ENCODE data around the gene KRT2.

Gene KRT2

DNA sequence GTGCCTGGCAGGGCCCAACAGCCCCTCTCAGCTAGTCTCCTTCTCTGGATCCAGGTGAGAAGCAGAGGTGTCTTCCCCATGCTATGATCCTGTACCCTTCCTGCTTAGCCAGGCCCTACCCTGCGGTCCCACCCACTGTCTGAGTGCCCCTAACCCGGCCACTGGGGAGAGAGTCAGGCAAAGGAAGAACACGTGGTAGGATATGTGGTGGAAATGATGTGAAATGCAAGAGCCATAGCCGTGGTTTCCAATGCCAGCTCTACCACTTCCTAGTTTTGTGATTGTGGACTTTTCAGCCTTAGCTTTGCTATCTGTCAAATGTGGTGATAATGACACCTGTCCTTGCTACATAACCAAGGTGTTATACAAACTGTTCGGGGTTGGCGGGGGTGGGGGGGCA lies 15.8 kb downstream of the KRT2 start:
- no peak for DNase-seq

DNA sequence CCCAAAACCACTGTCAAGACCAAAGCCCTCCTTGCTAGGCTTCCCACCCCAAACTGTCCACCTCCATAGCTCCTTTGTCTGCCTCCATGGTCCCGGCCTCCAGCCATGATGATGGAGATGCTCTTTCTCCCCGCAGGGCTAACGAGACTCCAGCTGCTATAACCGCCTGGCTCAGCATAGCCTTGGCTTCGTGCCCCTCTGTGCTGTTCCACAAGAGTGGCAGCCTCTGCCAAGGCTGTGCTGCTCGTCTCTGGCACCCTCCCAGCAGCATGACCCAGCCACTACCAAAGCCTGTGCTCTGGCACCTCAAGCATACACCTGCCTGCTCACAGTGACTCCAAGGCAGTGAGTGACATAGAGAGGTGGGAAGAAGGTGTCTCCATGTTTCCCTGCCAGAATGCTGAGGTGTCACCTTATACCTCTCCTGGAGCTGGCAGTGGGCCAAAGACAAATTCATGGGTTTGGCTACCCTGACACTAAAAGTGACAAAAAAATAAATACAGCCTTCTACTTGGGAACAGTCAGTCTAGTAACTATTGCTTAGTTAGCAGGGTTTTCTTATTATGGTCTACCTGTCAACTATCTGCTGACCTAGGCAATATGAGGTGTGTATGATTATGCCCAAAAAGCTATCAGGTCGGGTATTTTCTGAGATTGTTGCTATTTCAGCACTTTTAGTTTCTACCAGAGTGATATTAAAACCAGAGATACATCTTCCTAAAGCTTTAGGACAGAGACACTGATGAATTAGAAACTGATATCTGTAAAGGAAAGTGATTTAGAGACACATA lies 17.6 kb downstream of the KRT2 start:
- DNase-seq = no peak

- DNase-seq = no peak
These were observed 18.6 kb downstream of the KRT2 start for GRCh38 chr12:52633383-52633782.

GRCh38 chr12:52632656-52633055 lies 19.4 kb downstream of the KRT2 start:
- no peak for DNase-seq

DNA sequence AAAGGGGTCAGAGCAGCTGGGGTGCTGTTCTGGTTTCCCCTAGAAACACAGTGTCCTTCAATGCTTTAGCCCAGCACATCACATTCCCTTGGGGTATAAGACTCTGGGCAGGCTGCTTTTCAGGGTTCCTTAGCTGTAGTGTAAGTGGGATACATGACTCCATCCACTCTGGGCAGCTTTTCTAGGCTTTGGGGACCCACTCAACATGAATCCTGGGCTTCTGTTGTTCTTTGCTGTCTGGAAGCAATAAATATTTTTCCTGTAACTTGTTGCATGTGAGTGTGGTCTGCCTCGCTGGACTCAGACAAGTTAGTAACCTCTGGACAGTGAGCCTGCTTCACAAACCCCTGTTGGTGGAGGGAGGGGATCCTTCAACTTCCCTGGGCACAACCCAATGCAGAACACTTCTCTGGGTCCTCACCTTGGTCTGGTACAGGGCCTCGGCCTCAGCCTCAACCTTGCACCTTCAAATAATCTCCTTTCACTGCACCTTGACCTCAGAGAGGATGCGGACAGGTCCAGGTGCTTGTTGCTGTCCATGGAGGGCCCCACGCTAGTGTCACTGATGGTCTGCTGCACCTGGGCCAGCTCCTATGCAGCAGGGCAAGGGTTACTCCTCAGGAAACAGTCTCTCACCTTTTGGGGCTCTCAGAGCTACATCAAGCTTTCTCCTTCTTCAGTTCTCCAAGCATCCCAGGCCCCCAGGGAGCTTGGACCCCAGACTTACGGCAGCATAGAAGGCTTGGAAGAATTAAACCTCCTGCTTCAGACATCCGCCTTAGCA lies 20.1 kb downstream of the KRT2 start:
- no peak for DNase-seq

- DNase-seq = no peak
These were observed 20.7 kb downstream of the KRT2 start for GRCh38 chr12:52631264-52631663.

DNA sequence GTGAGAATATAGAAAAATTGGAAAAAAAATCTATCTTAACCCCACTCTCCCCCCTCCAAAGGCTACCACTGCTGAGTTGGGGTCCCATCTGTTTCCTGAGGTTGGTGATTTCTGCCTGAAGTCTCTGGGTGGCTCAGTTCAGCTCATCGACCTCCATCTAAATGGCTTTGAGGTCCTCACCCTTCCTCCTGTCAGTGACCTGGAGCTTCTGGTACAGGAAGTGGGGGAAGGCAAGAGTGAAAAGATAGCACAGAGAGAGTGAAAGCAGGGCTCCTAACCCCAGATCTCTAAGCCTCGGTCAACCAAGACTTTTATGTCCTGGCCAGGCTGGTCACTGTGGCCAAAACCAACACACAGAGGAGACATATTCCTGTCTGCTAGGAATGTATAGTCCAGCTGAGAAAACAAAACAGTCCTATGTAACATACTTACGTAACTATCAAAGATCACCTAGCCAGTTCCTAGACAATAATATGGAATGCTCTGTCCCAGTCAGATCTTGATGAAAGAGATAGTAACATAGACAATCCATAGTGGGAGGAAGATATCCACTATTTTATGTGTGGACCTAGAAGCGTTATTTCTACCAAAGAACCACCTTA lies 21.3 kb downstream of the KRT2 start:
- DNase-seq = no peak

DNA sequence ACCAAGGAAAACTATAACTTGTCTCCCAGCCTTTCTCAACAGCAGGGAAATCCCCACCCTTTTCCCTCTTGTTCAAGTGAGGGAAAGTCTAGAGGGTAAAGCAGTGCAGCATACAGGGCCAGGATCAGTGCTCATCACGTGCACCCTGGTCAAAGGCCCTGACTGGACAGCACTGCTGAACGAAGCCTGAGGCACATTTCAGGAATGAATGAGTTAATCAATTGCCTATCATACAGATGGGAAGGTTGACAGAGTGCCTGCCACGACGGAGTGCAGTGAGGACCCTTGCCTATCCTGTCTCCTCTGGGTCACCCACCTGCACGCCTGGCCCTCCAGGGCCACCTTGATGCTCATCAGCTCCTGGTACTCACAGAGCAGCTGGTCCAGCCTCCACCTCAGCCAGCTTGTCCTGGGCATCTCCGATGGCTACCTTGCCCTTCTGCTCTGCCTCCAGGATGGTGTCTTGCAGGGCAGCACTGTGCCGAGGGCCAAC lies 22.0 kb downstream of the KRT2 start:
- no peak for DNase-seq

DNA sequence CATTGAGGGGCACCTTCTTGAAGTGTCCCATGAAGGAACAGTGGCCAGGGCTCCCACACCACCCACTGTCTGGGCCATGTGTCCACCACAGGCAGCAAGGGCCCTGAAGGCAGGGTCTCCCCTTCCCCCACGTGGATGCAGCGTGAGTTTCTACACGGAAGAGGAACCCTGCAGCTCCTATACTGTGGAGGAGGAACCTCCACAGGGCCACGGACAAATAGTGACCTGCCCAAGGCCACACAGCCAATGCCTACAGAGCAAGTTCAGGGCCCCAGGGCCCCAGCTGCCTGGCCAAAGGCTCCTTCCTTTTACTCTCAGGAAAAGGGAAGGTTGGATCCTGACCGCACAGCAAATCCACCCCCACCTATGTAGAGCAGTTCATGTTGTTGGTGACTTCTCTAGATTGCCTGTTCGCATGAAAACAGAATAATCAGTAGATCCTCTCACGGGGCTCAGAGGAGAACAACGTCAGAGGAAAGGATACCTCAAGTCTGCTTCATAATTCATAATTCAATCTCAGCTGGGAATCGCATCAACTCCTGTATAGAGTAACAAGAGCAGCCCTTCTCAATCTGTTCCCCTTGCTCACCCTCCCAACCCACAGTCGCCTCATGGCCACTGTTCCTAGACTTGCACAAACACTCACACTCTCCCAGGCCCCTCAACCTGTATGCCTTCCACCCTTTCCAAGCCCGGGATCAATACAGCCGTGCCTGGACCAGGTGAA lies 22.6 kb downstream of the KRT2 start:
- DNase-seq = no peak

GRCh38 chr12:52628841-52629240 lies 23.2 kb downstream of the KRT2 start:
- no peak for DNase-seq

- DNase-seq = no peak
These were observed 23.9 kb downstream of the KRT2 start for GRCh38 chr12:52628111-52628507.

GRCh38 chr12:52627395-52628110 lies 24.5 kb downstream of the KRT2 start:
- no peak for DNase-seq

- no peak for DNase-seq
These were observed 29.7 kb downstream of the KRT2 start for GRCh38 chr12:52622349-52622748.

DNA sequence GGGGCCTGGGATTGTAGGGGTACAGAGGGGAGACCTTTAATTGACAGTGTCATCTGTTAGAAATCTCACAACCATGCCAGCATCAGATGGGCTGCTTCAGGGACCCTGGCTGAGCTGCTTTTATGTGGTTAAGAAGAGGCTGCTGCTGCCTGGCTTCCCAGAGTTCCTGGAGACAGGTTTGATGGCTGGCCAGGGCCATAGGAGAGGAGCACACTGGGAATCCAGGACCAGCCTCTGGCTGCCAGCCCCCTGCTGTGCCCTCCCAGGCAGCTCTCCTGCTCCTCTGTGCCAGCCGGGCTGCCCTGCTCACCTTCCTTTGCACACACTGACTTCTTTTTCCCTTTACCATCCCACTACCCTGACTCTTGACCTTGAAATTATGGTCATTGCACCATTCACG lies 33.1 kb downstream of the KRT2 start:
- no peak for DNase-seq

- no peak for DNase-seq
These were observed 33.8 kb downstream of the KRT2 start, which contains the start of gene KRT73 for GRCh38 chr12:52618216-52618615. TSS of gene KRT73 (minus strand) at chr12:52618559. CDS start at chr12:52618524, 35 bp downstream.

- no peak for DNase-seq
These were observed 34.6 kb downstream of the KRT2 start for GRCh38 chr12:52617403-52617785.

DNA sequence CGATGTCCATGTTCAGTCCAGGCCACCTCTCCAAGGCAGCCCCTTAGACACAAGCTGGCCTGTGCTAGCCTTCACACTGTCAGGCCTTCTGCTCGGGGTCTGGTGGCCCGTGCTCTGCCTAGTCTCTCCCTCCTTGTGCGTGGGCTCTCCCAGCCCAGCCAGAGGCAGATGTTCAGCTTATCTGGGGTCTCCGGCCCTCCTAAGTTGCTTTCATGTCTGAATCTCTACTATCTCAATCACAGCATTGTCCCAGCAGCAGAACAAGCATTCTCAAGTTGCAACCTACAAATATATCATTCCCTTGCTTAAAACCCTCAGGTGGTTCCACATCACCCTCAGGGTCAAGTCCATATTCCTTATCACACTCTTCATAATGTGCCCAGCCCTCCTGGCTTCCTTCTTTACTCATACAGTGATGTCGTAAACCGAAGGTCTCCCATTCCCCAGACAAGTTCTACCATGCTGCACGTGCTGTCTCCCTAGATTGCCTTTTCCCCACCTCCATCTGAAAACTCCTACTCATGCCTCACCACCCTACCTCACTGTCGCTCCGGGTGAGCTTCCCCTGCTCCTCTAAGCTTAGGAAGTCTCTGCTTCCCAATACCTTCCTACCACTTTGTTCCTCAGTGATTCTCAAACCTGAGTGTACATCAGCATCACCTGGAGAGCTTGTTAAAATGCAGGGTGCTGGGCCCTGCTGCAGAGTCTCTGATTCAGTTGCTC lies 35.2 kb downstream of the KRT2 start:
- DNase-seq = no peak

GRCh38 chr12:52615912-52616311 lies 36.1 kb downstream of the KRT2 start:
- DNase-seq = no peak

- no peak for DNase-seq
These were observed 36.7 kb downstream of the KRT2 start for GRCh38 chr12:52615208-52615868.

DNA sequence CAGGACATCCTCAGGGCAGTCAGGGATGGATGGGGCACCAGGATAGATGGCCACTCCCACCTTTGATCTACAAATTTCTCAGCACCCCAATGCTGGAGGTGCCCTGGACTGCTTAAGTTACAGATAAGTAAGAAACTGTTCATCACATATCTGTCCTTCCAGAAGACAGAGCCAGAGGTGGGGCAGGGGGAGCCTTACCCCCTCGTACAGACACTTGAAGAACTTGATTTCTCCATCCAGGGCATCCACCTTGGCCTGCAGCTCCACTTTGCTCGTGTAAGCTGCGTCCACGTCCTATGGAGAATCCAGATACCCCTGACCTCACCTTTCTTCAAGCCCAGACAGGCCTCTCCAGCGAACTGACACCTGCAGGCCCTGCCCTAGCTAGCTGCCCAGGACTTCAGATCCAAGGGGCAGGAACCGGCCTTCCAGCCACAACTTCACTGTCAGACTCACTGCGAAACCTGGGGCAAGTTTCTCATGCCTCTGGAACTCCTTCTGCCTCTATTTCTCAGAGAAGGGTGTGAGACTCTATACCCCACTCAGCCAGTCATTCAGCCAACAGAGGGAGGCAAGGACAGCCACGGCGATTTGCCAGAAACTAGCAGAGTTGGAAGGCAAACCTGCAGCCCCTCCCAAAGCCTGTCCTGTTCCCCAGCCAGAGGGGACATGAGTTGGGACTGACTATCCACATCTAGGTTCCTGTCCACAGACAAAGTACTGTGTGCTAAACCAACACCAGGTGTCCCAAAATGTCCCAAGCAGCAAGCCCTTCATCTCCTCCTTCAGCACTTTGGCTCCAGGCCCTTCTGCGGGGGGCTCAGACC lies 37.4 kb downstream of the KRT2 start:
- no peak for DNase-seq

All from SHP77 treated with DMSO at 0.1 percent for 48 hours (cell line).